ENCODE results near the gene SDK1. TPM values are rescaled to one million over a fixed set of nuclear protein-coding genes. Genes with fewer than 3 reads are reported as not detected.

Gene SDK1
- total and polyA plus RNA-seq, 2 experiments from 2014 or later = 2.1 to 10.0 TPM

- Histone ChIP-seq H3F3A (replicated peaks; ENCODE audit: low read depth) (no peaks in the 10 kb centered on the region), H4K20me1 (replicated peaks; ENCODE audit: insufficient read depth) (no peaks in the 10 kb centered on the region), H3K4me1 (ENCODE audit: insufficient read depth) (no peaks in the 10 kb centered on the region; the same call in 1 of the 2 replicates), H3K27me3 (ENCODE audit: insufficient read depth) (no peaks in the 10 kb centered on the region), H3K9me2 (ENCODE audit: insufficient read depth) (no peaks in the 10 kb centered on the region), H3K4me2 (no peak overlapping the region), H2AFZ (no peak overlapping the region), H3K27ac (ENCODE audit: low read depth) (no peak overlapping the region), H3K79me2 (replicated peaks; ENCODE audit: insufficient read depth) (no peaks in the 10 kb centered on the region), H3K4me3 (no peak overlapping the region), H3K36me3 (ENCODE audit: insufficient read depth) (no peaks in the 10 kb centered on the region)
- peaks cover 2% of the 10 kb centered on the region for H3K27me3 Mint-ChIP-seq (ENCODE audit: insufficient read depth, low read depth, poor library complexity)
- H3K27ac Mint-ChIP-seq = no peak overlapping the region
- peaks cover 4% of the 10 kb centered on the region; the same call in 1 of the 3 replicates for H3K36me3 Mint-ChIP-seq (ENCODE audit: low read depth)
- H3K9me3 Mint-ChIP-seq = no peaks in the 10 kb centered on the region; the same call in 1 of the 3 replicates
- TF ChIP-seq REST (IDR thresholded peaks at IDR 0.05; ENCODE audit: unreplicated experiment) (no peak), EZH2 (IDR thresholded peaks at IDR 0.05; ENCODE audit: low read depth, unreplicated experiment) (no peak), CTCF (conservative IDR thresholded peaks at IDR 0.05; ENCODE audit: low read depth in 2 of 2) (no peak), EZH2phosphoT487 (IDR thresholded peaks at IDR 0.05; ENCODE audit: unreplicated experiment) (no peak), ETS1 (IDR thresholded peaks at IDR 0.05) (no peak), ZNF462 (CRISPR knock-in tag; IDR thresholded peaks at IDR 0.05) (no peak), JUNB (IDR thresholded peaks at IDR 0.05; ENCODE audit: unreplicated experiment) (no peak), STAT1 (IDR thresholded peaks at IDR 0.05; ENCODE audit: unreplicated experiment) (no peak), POLR2AphosphoS5 (IDR thresholded peaks at IDR 0.05; ENCODE audit: low read depth) (no peak), ZNF114 (CRISPR knock-in tag; IDR thresholded peaks at IDR 0.05) (no peak), NANOG (IDR thresholded peaks at IDR 0.05; ENCODE audit: borderline replicate concordance) (no peak), ZNF331 (CRISPR knock-in tag; IDR thresholded peaks at IDR 0.05; ENCODE audit: low read depth) (no peak), CREB1 (CRISPR knock-in tag; IDR thresholded peaks at IDR 0.05; ENCODE audit: low read depth) (no peak)
- ATAC-seq (no peak), DNase-seq (ENCODE audit: low spot score) (no peak)
- H3K4me1 Mint-ChIP-seq = peaks cover 17% of the 10 kb centered on the region
- no peak overlapping the region for H3K4me3 Mint-ChIP-seq
Measured at GRCh38 chr7:3994764-3995163, 693.7 kb downstream of the SDK1 start.

Measured in GM23338 (cell line).